Thyroid gland (tissue), 4 donors: Measurements from ENCODE around the gene CLEC1A.

ENCODE experiments used
- CTCF ChIP-seq, 6 experiments: fragments of 200-600 bp in 3 of 6; fragments of 450-650 bp in 3 of 6; sonication (generic) in 3 of 6; IDR thresholded peaks; one replicate each; pipeline ENCODE4 v1.5.1; 2016 to 2019; ENCODE audit warnings: antibody characterized with exemption in 6 of 6, mild to moderate bottlenecking in 2 of 6, inconsistent platforms in 1 of 6, moderate library complexity in 1 of 6
- POLR2A ChIP-seq, 2 donors: fragments of 450-650 bp; IDR thresholded peaks; one replicate each; pipeline ENCODE4 v1.6.1; 2017; ENCODE audit warnings: antibody characterized with exemption in 2 of 2, mild to moderate bottlenecking in 2 of 2, moderate library complexity in 1 of 2

GRCh38 chr12:10115311-10115710, 16.5 kb upstream of the CLEC1A start:
- TF ChIP-seq CTCF (IDR thresholded peaks at IDR 0.05) (no peak), POLR2A (IDR thresholded peaks at IDR 0.05) (no peak)
